ENCODE measurements around the gene KAZALD1. TPM values are rescaled to one million over a fixed set of nuclear protein-coding genes. Genes with fewer than 3 reads are reported as not detected.

KAZALD1 gene
- total RNA-seq, 2 donors from 2014 or later, result 0.60 to 1.3 TPM

- no peaks in the 10 kb centered on the region for H3K9me3 Mint-ChIP-seq
- ATAC-seq (no peak), DNase-seq (ENCODE audit: low spot score in 2 of 2) (no peak)
- H3K36me3 Mint-ChIP-seq, result no peaks in the 10 kb centered on the region
- H3K27ac Mint-ChIP-seq, result peak overlapping the region in 1 of 2 donors; percentile 46
These were observed 9.6 kb downstream of the KAZALD1 start for GRCh38 chr10:101071267-101071884.

DNA sequence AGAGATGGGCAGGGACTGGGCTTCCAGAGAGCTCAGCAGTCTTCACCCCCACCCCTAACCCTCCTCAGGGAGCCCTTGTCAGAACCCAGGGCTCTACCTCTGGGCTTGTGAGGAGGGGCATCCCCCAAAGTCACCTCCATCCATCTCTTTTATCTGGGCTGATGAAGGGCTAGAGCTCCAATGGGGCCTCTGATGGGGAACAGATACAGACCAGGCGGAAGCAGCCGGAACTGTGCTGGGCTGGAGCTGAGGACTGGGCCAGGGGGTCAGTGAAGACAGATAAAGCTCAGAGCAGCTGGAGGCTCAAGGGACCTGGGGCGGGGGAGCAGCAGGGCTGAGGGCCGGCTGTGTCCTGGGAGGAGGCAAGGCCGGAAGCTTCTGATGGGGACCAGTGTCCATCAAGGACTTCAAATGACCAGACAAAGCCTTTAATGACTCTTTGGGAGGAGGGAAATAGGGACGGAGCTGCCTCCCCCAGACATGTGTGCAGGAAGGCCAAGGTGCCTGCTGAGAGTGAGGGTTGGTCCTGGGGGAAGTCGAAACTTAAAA lies 10.2 kb downstream of the KAZALD1 start:
- no peak for ATAC-seq
- H3K9me3 Mint-ChIP-seq, result no peaks in the 10 kb centered on the region
- H3K27ac Mint-ChIP-seq, result peak overlapping the region in 1 of 2 donors; percentile 46
- no peaks in the 10 kb centered on the region for H3K36me3 Mint-ChIP-seq
- no peak for DNase-seq (ENCODE audit: low spot score in 2 of 2)

- Mint-ChIP-seq H3K36me3 (no peaks in the 10 kb centered on the region), H3K27ac (no peak overlapping the region), H3K9me3 (no peaks in the 10 kb centered on the region)
- no peak for ATAC-seq
- DNase-seq (ENCODE audit: low spot score in 2 of 2), result no peak
These were observed 11.1 kb downstream of the KAZALD1 start for GRCh38 chr10:101072923-101073322.

DNA sequence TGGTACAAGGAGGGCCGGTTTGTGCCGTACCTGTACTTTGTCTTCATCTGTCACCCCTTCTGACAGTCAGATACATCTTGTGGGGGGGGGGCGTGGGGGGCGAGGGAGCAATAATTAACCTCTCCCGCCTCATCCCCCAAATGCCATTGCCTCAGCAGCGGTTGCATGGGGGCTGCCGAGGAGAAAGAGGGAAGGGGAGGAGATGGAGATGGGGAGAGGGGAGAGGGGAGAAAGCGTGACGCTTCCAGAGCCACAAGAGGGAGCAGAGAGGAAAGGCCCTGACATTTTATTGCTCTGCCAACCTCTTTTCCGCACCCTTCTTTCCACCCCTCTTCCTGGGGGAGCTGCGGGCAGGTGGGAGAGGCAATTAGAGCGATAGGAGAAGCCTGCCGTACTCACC lies 11.8 kb downstream of the KAZALD1 start:
- Mint-ChIP-seq H3K9me3 (no peaks in the 10 kb centered on the region), H3K27ac (no peak overlapping the region), H3K36me3 (no peaks in the 10 kb centered on the region)
- ATAC-seq (no peak), DNase-seq (ENCODE audit: low spot score in 2 of 2) (no peak)

GRCh38 chr10:101075775-101076174 lies 14.0 kb downstream of the KAZALD1 start:
- no peak for DNase-seq (ENCODE audit: low spot score in 2 of 2)
- Mint-ChIP-seq H3K27ac (no peak overlapping the region), H3K36me3 (no peaks in the 10 kb centered on the region), H3K9me3 (no peaks in the 10 kb centered on the region)
- ATAC-seq, result peak in 1 of 2 donors; percentile 46

- ATAC-seq (no peak), DNase-seq (ENCODE audit: low spot score in 2 of 2) (no peak)
- Mint-ChIP-seq H3K9me3 (no peaks in the 10 kb centered on the region), H3K36me3 (no peaks in the 10 kb centered on the region), H3K27ac (no peak overlapping the region)
These were observed 14.8 kb downstream of the KAZALD1 start for GRCh38 chr10:101076630-101077029.

- Mint-ChIP-seq H3K27ac (no peak overlapping the region), H3K9me3 (no peaks in the 10 kb centered on the region), H3K36me3 (no peaks in the 10 kb centered on the region)
- DNase-seq (ENCODE audit: low spot score in 2 of 2) (no peak), ATAC-seq (no peak)
These were observed 18.1 kb downstream of the KAZALD1 start for GRCh38 chr10:101079874-101080273.

DNA sequence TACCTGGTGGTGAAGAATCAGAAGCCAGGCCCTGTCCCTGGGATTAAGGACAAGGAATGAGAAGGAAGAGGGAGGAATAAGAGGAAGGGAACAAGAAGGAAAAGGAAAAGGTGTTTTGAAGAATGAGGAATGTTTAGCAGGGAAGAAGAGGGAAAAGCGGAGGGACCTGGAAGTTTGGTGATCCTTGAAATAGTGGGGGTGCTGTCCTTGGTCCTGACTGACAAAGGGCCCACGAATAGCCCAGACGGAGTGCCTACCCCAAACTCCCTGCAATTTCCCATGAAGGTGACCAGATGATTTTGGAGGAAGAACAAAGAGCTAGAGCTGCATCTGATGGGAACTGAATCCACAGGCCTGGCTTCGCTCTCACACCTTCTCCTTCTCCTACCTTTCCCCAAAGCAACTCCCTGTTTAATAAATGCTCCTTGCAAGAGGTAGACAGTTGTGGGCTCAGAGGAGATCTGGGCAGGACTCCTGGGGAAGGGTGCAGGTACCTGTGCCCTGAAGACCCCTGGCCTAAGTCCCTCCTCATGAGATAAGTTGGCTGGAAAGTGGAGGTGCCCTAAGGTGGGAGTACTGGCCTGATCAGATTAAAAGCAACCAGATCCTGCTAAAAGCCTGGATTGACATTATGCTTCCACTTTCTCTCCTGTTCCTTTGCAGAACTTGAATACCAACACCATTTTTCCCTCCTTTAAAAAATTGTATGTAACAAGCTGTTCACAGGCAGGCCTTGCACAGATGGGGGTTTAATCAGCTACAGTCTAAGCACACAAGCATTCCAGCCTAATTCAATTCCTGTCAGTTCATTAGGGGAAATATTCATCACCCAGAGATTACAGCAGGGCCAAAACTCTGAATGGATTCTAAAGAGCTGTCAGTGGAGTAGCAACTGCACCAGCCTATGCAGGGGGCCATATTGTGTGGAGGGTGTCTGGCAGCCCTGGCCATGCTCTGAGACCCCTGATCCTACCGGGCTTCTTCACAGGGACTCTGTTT lies 19.4 kb downstream of the KAZALD1 start:
- Mint-ChIP-seq H3K9me3 (no peaks in the 10 kb centered on the region), H3K27ac (no peak overlapping the region), H3K36me3 (no peaks in the 10 kb centered on the region)
- ATAC-seq (no peak), DNase-seq (ENCODE audit: low spot score in 2 of 2) (no peak)

- no peaks in the 10 kb centered on the region for H3K9me3 Mint-ChIP-seq
- H3K36me3 Mint-ChIP-seq, result no peaks in the 10 kb centered on the region
- no peak overlapping the region for H3K27ac Mint-ChIP-seq
- ATAC-seq (no peak), DNase-seq (ENCODE audit: low spot score in 2 of 2) (no peak)
These were observed 24.1 kb downstream of the KAZALD1 start for GRCh38 chr10:101085846-101086245.

GRCh38 chr10:101087376-101087775 lies 25.6 kb downstream of the KAZALD1 start:
- DNase-seq (ENCODE audit: low spot score in 2 of 2) (no peak), ATAC-seq (no peak)
- no peaks in the 10 kb centered on the region for H3K36me3 Mint-ChIP-seq
- H3K27ac Mint-ChIP-seq, result no peak overlapping the region
- no peaks in the 10 kb centered on the region for H3K9me3 Mint-ChIP-seq

GRCh38 chr10:101087965-101088364 lies 26.2 kb downstream of the KAZALD1 start:
- H3K36me3 Mint-ChIP-seq, result no peaks in the 10 kb centered on the region
- ATAC-seq, result no peak

GRCh38 chr10:101089520-101090299 lies 27.9 kb downstream of the KAZALD1 start:
- no peak for DNase-seq (ENCODE audit: low spot score in 2 of 2)
- no peaks in the 10 kb centered on the region for H3K9me3 Mint-ChIP-seq
- H3K27ac Mint-ChIP-seq, result no peak overlapping the region
- no peaks in the 10 kb centered on the region for H3K36me3 Mint-ChIP-seq
- no peak for ATAC-seq

More at GRCh38 chr10:101087965-101088364, 26.2 kb downstream of the KAZALD1 start:
- Mint-ChIP-seq H3K27ac (no peak overlapping the region), H3K9me3 (no peaks in the 10 kb centered on the region)
- no peak for DNase-seq (ENCODE audit: low spot score in 2 of 2)

DNA sequence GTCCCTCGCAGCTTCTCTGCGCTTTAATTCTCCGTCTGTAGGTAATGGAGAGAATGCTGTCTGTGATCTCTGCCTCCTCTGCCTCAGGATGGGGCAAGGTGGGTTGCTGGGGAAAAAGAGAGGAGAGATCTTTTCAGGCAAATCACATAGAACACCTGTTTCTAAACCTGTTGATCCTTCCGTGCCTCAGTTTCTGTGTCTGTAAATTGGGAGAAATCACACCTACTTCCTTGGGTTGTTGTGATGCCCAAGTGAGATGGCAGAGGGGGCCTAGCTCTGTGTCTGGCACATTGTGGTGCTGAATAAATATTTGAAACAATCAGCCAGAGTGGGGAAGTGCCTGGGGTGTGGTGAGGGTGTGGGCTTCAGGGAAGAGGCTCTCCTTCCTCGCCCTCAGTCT lies 28.8 kb downstream of the KAZALD1 start:
- Mint-ChIP-seq H3K36me3 (no peaks in the 10 kb centered on the region), H3K27ac (no peak overlapping the region), H3K9me3 (no peaks in the 10 kb centered on the region)
- no peak for ATAC-seq
- DNase-seq (ENCODE audit: low spot score in 2 of 2), result no peak

- no peaks in the 10 kb centered on the region for H3K9me3 Mint-ChIP-seq
- no peak for ATAC-seq
- no peak for DNase-seq (ENCODE audit: low spot score in 2 of 2)
- H3K36me3 Mint-ChIP-seq, result no peaks in the 10 kb centered on the region
- no peak overlapping the region for H3K27ac Mint-ChIP-seq
These were observed 29.9 kb downstream of the KAZALD1 start for GRCh38 chr10:101091546-101092290.

GRCh38 chr10:101092881-101093354 lies 31.1 kb downstream of the KAZALD1 start:
- Mint-ChIP-seq H3K36me3 (no peaks in the 10 kb centered on the region), H3K9me3 (no peaks in the 10 kb centered on the region), H3K27ac (no peak overlapping the region)
- no peak for DNase-seq (ENCODE audit: low spot score in 2 of 2)
- no peak for ATAC-seq

All from activated naive CD4-positive, alpha-beta T cell treated with anti-CD3 and anti-CD28 coated beads, Interleukin-2, amount 50 U/mL, for 72 hours (primary cell).